Measurements from ENCODE around the gene SLC36A4. TPM values are rescaled to one million over a fixed set of nuclear protein-coding genes. Genes with fewer than 3 reads are reported as not detected.

Gene SLC36A4
- total RNA-seq, 3 donors from 2014 or later: 8.3 to 20.1 (median 14.2) TPM

- Histone ChIP-seq H3K36me3 (ENCODE audit: low read depth) (no peaks in the 10 kb centered on the region), H3K9me3 (peaks cover 6% of the 10 kb centered on the region), H3K4me1 (ENCODE audit: low read depth) (no peaks in the 10 kb centered on the region), H3K4me3 (no peak overlapping the region)
- ATAC-seq: no peak
- DNase-seq: no peak
- intact Hi-C loops (cut with DNase I, micrococcal nuclease): no loop called here
- TF ChIP-seq, protein P1, sequence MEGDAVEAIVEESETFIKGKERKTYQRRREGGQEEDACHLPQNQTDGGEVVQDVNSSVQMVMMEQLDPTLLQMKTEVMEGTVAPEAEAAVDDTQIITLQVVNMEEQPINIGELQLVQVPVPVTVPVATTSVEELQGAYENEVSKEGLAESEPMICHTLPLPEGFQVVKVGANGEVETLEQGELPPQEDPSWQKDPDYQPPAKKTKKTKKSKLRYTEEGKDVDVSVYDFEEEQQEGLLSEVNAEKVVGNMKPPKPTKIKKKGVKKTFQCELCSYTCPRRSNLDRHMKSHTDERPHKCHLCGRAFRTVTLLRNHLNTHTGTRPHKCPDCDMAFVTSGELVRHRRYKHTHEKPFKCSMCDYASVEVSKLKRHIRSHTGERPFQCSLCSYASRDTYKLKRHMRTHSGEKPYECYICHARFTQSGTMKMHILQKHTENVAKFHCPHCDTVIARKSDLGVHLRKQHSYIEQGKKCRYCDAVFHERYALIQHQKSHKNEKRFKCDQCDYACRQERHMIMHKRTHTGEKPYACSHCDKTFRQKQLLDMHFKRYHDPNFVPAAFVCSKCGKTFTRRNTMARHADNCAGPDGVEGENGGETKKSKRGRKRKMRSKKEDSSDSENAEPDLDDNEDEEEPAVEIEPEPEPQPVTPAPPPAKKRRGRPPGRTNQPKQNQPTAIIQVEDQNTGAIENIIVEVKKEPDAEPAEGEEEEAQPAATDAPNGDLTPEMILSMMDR (IDR thresholded peaks at IDR 0.05): no peak
Observed at GRCh38 chr11:93100211-93100610, 97.6 kb downstream of the SLC36A4 start.

DNA sequence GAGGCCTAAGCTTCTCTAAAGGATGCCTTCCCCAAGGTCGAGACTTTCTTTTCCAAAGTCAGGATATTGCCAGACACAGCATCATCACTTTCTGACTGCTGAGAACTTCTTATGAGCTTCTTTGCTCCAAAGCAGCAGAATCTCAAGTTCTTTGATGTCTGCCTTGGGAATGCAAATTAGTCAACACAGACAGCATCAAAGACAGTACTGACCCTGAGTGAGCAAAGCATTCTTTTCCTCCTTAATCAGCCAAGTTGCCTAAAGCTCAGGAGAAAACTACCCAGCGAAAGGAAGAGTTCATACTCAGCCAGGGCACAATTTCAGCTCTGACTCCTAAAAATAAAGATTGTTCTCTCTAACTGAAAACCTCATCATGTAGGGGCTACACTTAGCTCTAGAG is 98.0 kb downstream of the SLC36A4 start:
- H3K9me3 ChIP-seq: peaks cover 6% of the 10 kb centered on the region
- H3K4me1 ChIP-seq (ENCODE audit: low read depth): no peaks in the 10 kb centered on the region
- DNase-seq (no peak), ATAC-seq (no peak)
- H3K4me3 ChIP-seq: no peak overlapping the region
- intact Hi-C loops (cut with DNase I, micrococcal nuclease): no loop called here
- TF ChIP-seq, protein P1 (IDR thresholded peaks at IDR 0.05): no peak
- H3K36me3 ChIP-seq (ENCODE audit: low read depth): no peaks in the 10 kb centered on the region

Other genes starting within 250 kb of the SLC36A4 start
- not detected for gene MTNR1B, start 228.3 kb downstream of the SLC36A4 start, total RNA-seq
- not detected for gene DEUP1, start 132.8 kb upstream of the SLC36A4 start, total RNA-seq

Data from mucosa of descending colon (tissue), 3 donors.